ENCODE results near the gene AHCYL1. TPM values are rescaled to one million over a fixed set of nuclear protein-coding genes. Genes with fewer than 3 reads are reported as not detected.

Gene AHCYL1
- total and polyA plus RNA-seq, 2 donors (not counting 1 experiment from before 2014, with no cell fraction given) = 24.3 to 51.4 TPM

GRCh38 chr1:110064576-110065337, 80.2 kb downstream of the AHCYL1 start:
- Mint-ChIP-seq H3K9me3 (ENCODE audit: insufficient read depth) (no peaks in the 10 kb centered on the region), H3K4me1 (peaks cover 19% of the 10 kb centered on the region), H3K4me3 (no peak overlapping the region), H3K27ac (no peak overlapping the region), H3K27me3 (peaks cover 33% of the 10 kb centered on the region)
- DNase-seq (no peak), ATAC-seq (ENCODE audit: low read depth) (no peak)
- Histone ChIP-seq H3K36me3 (replicated peaks in 1 of 2; ENCODE audit: control extremely low read depth in 1 of 2, control insufficient read depth in 1 of 2, extremely low read depth in 1 of 2, insufficient read depth in 2 of 2, low read length in 1 of 2) (peaks cover 0 to 5% of the 10 kb centered on the region in 2 experiments), H3K4me1 (ENCODE audit: control insufficient read depth in 2 of 2, insufficient read depth in 2 of 2, low read length in 2 of 2) (peaks cover 25 to 26% of the 10 kb centered on the region in 2 donors), H3K79me2 (ENCODE audit: control insufficient read depth, insufficient read depth, low read length) (no peaks in the 10 kb centered on the region), H3K27ac (ENCODE audit: low read length in 2 of 2) (no peak overlapping the region), H3K27me3 (replicated peaks in 1 of 4; ENCODE audit: control extremely low read depth in 1 of 4, control insufficient read depth in 3 of 4, insufficient read depth in 4 of 4, low read length in 3 of 4) (peaks cover 0 to 33% (median 21%) of the 10 kb centered on the region in 4 experiments), H4K20me1 (ENCODE audit: control insufficient read depth, insufficient read depth, low read length, poor library complexity, severe bottlenecking) (peaks cover 12% of the 10 kb centered on the region), H3K9ac (ENCODE audit: low read length) (no peak overlapping the region), H3K4me3 (ENCODE audit: control extremely low read depth in 1 of 5, extremely low read depth in 1 of 5, insufficient read depth in 1 of 5, low read depth in 2 of 5, low read length in 4 of 5) (no peak overlapping the region), H2AFZ (ENCODE audit: insufficient read depth, low read depth, low read length, poor library complexity, severe bottlenecking) (no peak overlapping the region), H3K4me2 (replicated peaks; ENCODE audit: low read depth, low read length, poor library complexity, severe bottlenecking) (no peak overlapping the region), H3K9me3 (ENCODE audit: control extremely low read depth in 1 of 3, control insufficient read depth in 2 of 3, insufficient read depth in 1 of 3, low read length in 2 of 3) (peaks cover 0 to 26% (median 0%) of the 10 kb centered on the region in 3 donors)
- TF ChIP-seq CTCF (IDR thresholded peaks at IDR 0.05) (no peak), EZH2 (IDR thresholded peaks at IDR 0.05; ENCODE audit: borderline replicate concordance, insufficient read depth, low read depth, low read length, poor library complexity, severe bottlenecking) (no peak)
- 79% methylated on average over 16 of the region's 18 CpGs for WGBS (ENCODE audit: insufficient coverage)
- intact Hi-C loops (cut with micrococcal nuclease) = no loop called here
- ChIA-PET POLR2A (interaction anchor here (0.5 kb wide), 1 partner anchor 19 kb away, joined by 3 read pairs; no protein-coding TSS in a partner anchor), CTCF (interaction anchor here (0.5 to 2.4 kb wide), 3 partner anchors 11 to 16 kb away, joined by 3 to 13 read pairs (median 3); no protein-coding TSS in a partner anchor)

- no peak overlapping the region for H3K9ac ChIP-seq (ENCODE audit: low read length)
- ChIA-PET POLR2A (interaction anchor here (0.6 kb wide), 1 partner anchor 52 kb away, joined by 8 read pairs; no protein-coding TSS in a partner anchor), CTCF (interaction anchor here (0.8 to 2.4 kb wide), 3 partner anchors 12 to 37 kb away, joined by 3 to 13 read pairs (median 4); no protein-coding TSS in a partner anchor)
- 93% methylated on average over 5 of the region's 5 CpGs for WGBS (ENCODE audit: insufficient coverage)
- peaks cover 33 to 34% of the 10 kb centered on the region in 2 donors for H3K4me1 ChIP-seq (ENCODE audit: control insufficient read depth in 2 of 2, insufficient read depth in 2 of 2, low read length in 2 of 2)
- H3K4me3 ChIP-seq (ENCODE audit: control extremely low read depth in 1 of 5, extremely low read depth in 1 of 5, insufficient read depth in 1 of 5, low read depth in 2 of 5, low read length in 4 of 5) = no peak overlapping the region
- no peak overlapping the region for H3K4me2 ChIP-seq (replicated peaks; ENCODE audit: low read depth, low read length, poor library complexity, severe bottlenecking)
- peaks cover 0 to 39% (median 25%) of the 10 kb centered on the region in 4 experiments for H3K27me3 ChIP-seq (replicated peaks in 1 of 4; ENCODE audit: control extremely low read depth in 1 of 4, control insufficient read depth in 3 of 4, insufficient read depth in 4 of 4, low read length in 3 of 4)
- H2AFZ ChIP-seq (ENCODE audit: insufficient read depth, low read depth, low read length, poor library complexity, severe bottlenecking) = no peak overlapping the region
- ATAC-seq (ENCODE audit: low read depth) (no peak), DNase-seq (no peak)
- no peaks in the 10 kb centered on the region for H3K79me2 ChIP-seq (ENCODE audit: control insufficient read depth, insufficient read depth, low read length)
- peaks cover 22% of the 10 kb centered on the region for H3K4me1 Mint-ChIP-seq
- H4K20me1 ChIP-seq (ENCODE audit: control insufficient read depth, insufficient read depth, low read length, poor library complexity, severe bottlenecking) = peaks cover 4% of the 10 kb centered on the region
- no peak overlapping the region for H3K27ac ChIP-seq (ENCODE audit: low read length in 2 of 2)
- H3K9me3 ChIP-seq (ENCODE audit: control extremely low read depth in 1 of 3, control insufficient read depth in 2 of 3, insufficient read depth in 1 of 3, low read length in 2 of 3) = peaks cover 0 to 32% (median 0%) of the 10 kb centered on the region in 3 donors
- no peak overlapping the region for H3K4me3 Mint-ChIP-seq
- H3K27ac Mint-ChIP-seq = no peak overlapping the region
- no peaks in the 10 kb centered on the region for H3K9me3 Mint-ChIP-seq (ENCODE audit: insufficient read depth)
- peaks cover 0 to 5% of the 10 kb centered on the region in 2 experiments for H3K36me3 ChIP-seq (replicated peaks in 1 of 2; ENCODE audit: control extremely low read depth in 1 of 2, control insufficient read depth in 1 of 2, extremely low read depth in 1 of 2, insufficient read depth in 2 of 2, low read length in 1 of 2)
- intact Hi-C loops (cut with micrococcal nuclease) = no loop called here
- TF ChIP-seq CTCF (IDR thresholded peaks at IDR 0.05) (no peak), EZH2 (IDR thresholded peaks at IDR 0.05; ENCODE audit: borderline replicate concordance, insufficient read depth, low read depth, low read length, poor library complexity, severe bottlenecking) (no peak)
- peaks cover 37% of the 10 kb centered on the region for H3K27me3 Mint-ChIP-seq
Measured at GRCh38 chr1:110065841-110066240, 81.3 kb downstream of the AHCYL1 start.

Measured in B cell (primary cell).